GM19372 (cell line): Measurements from ENCODE around the gene ACSBG1.

Source experiments
- ATAC-seq: cut with Tn5 transposase; IDR thresholded peaks from one replicate; pipeline ENCODE4 v1.9.1; 2021; ENCODE audit warnings: mild to moderate bottlenecking, low read depth, moderate library complexity; ENCODE audit not compliant: unreplicated experiment

ACSBG1 gene, protein sequence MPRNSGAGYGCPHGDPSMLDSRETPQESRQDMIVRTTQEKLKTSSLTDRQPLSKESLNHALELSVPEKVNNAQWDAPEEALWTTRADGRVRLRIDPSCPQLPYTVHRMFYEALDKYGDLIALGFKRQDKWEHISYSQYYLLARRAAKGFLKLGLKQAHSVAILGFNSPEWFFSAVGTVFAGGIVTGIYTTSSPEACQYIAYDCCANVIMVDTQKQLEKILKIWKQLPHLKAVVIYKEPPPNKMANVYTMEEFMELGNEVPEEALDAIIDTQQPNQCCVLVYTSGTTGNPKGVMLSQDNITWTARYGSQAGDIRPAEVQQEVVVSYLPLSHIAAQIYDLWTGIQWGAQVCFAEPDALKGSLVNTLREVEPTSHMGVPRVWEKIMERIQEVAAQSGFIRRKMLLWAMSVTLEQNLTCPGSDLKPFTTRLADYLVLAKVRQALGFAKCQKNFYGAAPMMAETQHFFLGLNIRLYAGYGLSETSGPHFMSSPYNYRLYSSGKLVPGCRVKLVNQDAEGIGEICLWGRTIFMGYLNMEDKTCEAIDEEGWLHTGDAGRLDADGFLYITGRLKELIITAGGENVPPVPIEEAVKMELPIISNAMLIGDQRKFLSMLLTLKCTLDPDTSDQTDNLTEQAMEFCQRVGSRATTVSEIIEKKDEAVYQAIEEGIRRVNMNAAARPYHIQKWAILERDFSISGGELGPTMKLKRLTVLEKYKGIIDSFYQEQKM

DNA sequence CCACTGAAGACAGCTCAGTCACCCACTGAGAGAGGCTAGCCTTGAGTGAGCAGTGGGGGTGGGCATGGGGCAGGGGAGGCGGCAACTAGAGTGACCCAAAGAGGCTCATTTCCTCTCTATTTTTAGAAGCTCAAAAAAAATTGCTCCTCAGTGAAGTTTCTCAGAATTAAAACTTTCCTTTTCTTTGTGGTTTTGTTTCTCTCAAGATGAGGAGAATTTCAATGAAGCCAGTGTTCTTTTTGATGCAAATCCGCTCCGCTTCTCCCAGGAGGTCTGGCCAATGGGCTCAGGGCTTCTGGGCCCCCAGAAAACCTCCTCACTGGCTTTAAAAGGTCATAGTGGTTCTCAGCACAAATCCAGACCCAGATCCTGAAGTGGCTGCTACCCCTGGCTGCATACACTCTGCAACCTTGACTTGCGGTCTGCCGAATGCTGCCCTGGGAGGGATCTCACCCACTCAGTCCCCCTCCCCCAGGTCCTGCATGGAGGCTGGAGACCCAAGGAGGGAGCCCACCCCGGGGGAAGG, at the start of gene ACSBG1:
TSS of gene ACSBG1 (minus strand) at position 51 of the 526 bp plus-strand sequence. CDS start 64 bp downstream, outside the sequence.
- no peak for ATAC-seq

DNA sequence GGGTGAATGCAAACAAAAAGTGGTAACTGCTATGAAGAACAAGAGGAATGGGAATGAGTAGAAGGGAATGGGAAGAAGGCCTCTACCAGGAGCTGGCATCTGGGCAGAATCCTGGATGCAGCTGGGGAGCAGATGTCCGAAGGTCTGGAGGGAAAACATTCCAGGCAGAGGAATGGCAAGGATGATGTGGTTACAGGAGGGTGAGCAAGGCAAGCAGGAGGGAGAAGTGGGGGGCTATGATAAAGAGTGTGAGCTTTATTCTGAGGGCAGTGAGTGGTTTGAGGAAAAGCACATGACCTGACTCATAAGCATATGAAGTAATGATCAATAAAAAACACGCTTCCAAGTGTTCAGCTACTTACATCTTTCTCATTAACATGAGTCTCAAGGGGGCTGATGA, 48.0 kb upstream of the ACSBG1 start:
- ATAC-seq = no peak

DNA sequence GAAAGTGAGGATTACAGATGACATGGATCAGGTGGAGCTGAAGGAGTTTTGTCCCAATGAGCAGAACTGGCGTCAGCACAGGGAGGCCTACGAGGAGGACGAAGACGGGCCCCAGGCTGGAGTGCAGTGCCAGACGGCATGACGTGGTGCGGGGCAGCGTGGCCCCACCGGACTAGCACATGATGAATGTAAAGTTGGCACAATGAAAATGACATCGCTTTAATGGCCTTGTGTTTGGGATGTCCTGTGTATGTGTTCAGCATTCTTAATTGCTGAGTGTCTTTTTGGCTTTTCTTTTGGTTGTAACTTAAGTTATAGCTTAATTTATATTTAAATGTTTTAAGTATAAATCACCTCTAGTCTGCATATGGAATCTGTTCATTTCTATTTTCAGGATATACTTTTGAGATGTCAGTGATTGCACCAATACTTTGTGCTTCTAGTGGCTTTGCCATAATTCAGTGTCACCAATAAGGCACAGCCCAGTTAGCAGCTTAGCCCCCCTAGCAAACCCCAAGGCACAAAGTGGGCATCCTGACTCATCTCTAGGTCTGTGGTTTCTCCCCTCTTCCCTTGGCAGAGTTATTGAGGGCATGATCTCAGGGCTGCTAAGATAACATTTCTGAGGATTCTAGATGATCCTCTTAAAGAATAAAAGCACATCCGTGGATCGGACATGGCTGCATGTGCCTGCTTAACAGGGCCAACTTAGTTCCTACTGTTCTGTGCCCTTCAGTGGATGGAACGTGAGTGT, 46.1 kb upstream of the ACSBG1 start:
- no peak for ATAC-seq

DNA sequence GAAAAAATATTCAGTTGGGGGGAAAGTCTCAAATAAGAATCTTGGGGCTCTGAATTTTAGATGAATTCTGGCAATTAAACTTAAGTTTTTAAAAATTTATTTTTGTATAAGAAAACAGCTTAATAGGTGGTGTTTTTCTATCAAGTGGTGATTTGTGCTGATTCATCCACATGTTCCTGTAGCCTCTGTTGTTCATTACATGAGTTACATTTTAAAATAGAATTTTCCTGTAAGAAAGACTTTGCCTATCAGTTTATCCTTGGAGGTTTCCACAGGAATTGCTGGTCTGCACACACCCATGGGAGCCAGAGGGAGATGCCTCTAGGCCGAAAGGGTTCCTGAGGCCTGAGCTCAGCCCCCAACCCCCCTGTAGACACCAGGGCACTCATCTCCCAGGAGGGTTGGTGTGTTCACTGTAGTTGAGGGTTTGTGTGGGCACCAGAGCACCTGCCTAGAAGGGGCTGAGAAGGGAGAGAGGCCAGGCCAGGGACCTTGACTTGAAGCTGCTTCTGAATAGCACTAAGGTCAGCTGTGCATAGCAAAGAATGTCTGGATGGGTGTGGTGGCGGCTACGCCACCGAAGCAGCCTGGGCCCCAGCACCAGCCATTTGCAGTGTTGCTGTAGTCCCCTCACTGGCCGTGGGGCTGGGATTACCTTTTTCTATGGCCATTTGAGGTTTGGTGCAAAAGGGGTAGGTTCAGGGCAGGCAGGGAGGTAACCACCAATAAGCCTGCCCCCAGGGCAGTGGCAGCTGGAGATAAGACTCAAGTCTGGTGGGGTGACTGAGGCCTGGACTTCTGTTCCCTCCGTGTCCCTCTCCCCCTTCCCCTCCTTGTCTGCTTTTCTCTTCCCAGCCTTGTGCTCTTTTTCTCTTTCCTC, 41.9 kb upstream of the ACSBG1 start:
- no peak for ATAC-seq

DNA sequence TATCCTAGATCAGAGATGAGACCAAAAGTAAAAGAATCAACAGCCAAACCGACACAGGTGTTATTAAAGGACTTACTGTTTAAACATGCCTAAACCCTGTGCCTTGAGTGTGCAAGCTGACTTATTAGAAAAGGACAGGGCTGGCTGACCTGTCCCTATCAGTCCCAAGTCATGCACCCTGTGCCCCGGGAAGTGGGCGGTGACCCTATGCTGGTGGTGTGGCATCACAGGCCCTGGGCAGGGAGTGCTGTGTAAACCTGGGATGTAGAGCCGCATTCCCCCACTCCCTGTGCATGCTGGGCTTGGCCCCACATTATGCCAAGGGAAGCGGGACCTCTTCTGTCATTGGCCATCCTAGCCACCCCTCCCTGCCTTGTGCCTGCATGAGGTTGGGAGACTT, 40.6 kb upstream of the ACSBG1 start:
- no peak for ATAC-seq

DNA sequence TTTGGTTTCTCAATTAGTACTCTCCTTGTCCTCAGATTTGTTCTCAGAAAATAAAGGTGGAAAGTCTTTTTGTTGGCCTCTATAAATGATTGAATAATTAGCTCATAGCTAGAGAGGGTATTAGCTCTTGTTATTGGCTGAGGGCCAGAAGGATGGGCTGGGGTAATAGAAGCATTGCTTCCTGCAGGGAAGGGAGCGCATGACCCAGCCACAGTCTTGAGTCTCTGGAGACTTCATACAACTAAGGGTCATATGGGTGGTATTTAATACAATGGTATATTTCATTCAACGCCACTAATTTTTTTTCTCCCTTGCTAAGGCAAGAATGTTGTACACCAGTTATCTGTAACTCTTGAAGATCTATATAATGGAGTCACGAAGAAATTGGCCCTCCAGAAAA, 38.4 kb upstream of the ACSBG1 start:
- no peak for ATAC-seq

DNA sequence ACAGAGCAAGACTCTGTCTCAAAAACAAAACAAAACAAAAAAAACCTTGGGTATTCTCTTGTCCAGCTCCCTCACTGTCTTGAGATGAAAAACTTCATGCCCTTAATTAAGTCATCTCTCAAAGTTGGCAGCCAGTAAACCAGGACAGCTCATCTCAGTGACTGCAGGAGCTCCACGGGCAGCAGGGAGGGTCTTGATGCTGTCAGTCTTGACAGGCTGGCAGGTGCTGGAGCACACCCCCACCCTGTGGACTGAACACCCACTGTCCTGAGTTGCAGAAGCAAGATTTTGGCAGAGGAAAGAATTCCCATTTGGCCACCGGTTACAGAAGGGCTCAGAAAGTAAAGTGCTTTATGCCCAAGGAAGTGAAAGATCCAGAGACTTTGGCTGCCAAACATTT, 38.0 kb upstream of the ACSBG1 start:
- ATAC-seq = no peak

DNA sequence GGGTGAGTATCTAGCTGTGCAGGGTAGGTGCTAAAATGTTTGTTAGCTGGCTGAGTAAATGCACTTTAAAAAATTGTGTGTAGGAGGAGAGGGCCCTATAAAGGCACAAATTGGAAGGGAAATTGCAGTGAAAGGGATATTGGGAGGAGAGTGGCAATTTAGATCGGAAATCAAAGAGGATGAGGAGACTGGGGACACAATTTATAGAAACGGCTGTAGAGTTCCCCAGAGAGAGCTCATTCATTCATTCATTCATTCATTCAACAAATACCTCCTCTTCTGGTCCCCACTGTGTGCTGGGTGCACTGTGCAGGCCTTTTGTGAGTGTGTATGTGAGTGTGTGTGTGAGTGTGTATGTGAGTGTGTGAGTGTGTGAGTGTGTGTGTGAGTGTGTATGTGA, 32.4 kb upstream of the ACSBG1 start:
- no peak for ATAC-seq

DNA sequence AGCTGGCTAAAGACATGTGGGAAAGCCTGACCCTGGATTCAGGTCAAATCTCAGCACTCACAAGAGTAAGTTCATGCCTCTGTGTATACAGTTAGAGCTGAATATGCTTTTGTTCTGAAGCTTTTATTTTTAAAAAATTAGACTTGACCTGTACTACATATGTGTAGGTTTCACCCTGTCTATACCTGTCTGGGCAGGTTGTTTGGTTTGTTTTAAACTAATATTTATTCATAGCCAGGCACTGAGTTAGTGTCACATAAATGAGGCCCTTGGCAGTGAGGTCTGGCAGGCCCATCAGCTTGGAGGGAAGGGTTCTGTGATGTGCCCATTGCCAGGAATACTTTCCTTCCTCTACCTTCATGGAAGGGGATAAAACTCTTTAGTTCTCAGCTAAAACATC, 31.9 kb upstream of the ACSBG1 start:
- ATAC-seq = no peak

DNA sequence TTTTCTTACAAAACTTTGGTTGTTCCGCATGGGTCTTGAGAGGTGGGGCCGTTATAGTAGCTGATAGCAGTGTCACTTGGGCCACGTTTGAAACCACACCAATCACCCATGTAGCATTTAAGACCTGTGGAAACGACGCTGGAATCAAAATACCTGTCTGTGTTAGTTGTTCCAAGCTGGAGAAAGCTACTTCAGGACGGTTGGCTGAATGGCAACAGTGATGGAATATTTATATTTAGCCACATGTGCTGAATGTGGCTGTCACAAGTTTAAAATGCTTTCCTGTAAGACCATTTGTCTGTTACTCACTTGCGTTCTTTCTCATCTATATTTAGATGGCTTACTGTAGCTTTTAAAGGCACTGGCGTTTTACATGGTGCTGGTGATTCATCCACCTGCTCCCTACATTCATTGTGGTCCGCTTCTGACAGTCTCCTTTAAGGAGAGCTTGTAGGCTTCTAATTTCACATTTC, 31.4 kb upstream of the ACSBG1 start:
- ATAC-seq = no peak

DNA sequence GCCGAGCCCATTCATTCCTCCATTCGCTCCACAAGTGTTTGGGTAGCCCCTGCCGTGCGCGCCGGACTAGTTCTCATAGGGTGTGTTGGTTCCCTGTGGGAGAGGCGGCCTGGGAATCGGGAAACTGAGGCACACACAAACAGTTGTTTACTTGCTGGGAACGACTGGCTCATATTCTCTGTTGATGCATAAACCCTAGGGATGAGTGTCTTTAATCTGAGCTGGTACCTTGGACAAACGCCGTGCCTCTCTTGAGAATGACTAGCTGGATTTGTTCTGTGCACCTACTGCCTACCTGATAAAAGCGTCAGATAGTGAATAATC, 30.7 kb upstream of the ACSBG1 start:
- no peak for ATAC-seq

DNA sequence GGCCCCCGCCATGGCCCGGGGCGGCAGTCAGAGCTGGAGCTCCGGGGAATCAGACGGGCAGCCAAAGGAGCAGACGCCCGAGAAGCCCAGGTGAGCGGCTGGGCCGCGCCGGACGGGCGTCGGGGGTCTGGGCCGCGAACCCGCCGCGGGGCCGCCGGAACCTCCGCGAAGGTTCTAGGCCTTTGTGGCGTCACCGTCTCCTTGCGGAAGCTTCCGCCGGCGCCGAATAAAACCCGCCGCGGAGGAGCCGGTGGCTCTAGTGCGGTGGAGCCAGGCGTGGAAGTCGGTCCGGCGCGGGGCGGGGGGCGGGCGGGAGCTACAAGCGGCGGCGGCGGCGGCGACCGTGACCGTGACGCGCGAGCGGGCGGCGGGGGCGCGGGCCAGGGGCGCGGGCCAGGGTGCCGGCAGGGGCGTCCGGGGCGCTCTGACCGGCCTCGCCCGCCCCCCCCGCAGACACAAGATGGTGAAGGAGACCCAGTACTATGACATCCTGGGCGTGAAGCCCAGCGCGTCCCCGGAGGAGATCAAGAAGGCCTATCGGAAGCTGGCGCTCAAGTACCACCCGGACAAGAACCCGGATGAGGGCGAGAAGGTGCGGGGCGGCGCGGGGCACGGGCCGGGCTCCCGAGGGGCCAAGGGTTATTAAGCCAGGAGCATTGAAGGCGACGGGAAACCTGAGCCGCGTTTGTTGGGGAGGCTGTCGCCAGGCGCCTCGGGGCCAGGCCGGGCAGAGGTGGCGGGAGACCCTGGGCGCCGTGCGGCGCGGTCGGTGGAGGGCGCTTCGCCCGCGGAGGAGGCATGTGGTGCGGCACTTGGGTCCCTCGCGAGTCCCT, 30.2 kb upstream of the ACSBG1 start, which contains the start of gene DNAJA4:
TSS of gene DNAJA4 (plus strand) at position 259 of the 833 bp plus-strand sequence. CDS start at position 461, 202 bp downstream.
- ATAC-seq = no peak

DNA sequence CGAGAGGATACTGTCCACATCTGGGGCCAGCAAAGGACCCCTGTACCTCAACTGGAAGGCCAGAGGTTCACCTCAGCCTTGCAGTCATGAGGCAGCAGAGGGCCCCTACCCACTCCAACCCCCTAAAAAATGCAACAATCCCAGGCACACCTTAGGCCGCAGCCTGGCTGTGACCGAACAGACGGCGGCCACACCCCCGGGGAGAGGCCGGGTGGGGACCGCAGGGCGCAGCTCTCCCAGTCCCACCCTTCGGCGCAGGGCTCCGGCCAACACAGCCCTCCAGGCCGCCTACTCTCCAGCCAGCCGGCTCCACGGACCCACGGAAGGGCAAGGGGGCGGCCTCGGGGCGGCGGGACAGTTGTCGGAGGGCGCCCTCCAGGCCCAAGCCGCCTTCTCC, 29.5 kb upstream of the ACSBG1 start:
- ATAC-seq = no peak

DNA sequence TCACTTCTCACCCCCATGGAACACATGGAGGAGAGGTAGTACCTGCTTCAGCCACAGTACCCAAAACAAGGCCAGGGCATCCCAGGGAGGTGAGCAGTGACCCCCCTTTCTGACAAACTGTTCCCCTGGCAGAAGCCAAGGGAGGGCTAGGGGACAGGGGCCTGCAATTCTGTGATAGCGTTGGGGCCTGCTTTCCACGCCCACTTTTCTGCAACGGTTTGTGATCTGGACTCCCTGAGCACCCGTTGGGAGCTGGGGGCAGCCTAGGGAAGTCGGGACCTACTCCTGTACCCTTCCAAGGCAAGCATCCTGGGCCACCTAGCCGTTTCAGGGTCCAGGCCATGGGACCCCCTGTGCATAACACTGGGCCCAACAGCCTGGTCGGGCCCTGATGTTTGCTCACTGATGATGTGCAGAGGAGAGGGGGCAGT, 29.0 kb upstream of the ACSBG1 start:
- no peak for ATAC-seq

DNA sequence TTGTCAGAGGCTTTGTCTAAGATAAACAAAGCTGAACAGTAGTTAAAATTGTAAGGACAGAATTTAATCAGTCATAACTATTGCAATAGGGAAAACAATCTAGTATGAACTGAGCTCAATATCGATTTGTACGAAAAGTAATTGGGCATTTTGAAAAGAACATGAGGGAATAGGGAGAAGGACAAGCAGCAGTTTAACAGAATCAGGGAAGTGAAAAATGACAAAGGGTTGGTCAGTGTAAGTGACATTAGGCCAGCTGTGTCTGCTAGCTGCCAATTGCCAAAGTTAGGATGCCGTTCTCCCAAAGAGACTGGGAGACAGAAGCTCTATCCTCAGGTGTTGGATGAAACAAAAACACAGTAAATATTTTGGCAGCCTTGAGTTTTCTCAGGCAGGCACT, 26.7 kb upstream of the ACSBG1 start:
- no peak for ATAC-seq

DNA sequence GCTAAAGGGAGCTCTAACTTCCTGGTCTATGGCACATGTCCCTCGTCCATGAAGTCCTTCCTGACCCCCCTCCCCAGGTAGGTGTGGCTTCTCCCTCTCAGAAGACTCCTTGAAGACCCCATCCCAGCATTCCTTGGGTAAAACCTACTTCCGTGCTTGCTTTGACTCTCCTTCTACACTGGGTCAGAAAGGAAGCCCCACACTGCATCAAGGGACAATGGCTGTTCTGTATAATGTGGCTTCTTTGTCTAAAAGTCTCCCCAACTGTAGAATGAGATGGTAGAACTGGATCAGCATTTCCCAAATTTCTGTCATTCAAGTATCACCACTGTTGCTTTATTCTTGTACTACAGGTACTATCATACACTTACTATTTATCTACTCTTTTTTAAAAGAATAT, 26.1 kb upstream of the ACSBG1 start:
- ATAC-seq = no peak

DNA sequence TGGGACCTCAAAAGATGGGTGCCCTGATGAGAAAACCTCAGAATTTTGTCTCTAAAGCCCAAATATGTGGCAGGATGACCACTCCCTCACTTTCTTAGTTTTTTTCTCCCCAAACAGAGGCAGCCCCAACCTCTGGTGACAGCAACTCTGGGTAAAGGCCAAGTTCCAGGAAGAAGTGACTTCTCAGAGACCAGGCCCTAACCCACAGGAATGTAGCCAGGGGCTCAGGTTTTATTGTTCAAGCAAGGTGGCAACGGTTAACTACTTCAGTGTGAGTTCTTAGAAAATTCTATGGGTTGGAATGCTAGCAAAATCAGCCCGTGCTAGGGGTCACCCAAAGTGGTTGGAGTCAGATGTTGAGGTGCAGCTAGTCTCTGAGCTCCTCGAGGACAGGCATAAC, 24.9 kb upstream of the ACSBG1 start:
- ATAC-seq = no peak

DNA sequence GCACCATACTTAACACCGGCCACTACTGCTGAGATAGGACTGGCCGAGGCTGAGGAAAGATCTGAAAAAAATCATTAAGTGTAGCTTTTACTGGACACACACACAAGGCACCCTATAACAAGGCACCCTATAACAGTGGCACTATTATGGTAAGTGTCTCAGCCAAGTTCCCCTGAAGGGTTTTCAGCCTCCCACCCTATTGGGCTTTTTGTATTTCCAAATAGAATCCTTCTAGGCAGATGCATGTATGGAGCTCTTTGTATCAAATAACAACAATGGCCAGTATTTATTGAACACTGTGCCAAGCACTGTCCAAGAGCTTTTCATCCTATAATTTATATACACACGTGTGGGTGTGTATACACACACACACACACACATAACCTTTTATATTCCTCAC, 23.3 kb upstream of the ACSBG1 start:
- ATAC-seq = no peak

DNA sequence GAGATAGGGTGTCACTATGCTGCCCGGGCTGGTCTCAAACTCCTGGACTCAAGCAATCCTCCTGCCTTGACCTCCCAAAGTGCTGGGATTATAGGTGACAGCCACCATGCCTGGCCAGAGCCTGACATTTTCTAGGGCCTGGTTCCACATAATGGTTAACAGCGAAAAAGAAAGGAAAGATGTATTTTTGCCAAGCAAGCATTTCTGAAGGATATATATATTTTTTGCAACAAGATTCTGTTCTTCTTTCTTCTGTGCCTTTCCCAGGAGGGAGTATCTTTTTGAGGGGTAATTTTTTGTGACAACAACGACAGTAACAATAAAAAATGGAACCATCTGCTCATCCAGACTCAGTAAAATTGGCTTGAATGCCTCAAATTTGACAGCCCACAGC, 21.7 kb upstream of the ACSBG1 start:
- ATAC-seq = no peak
